Measurements from ENCODE around the gene TMEM267.
"Not testable (repeated sequence)": the region's sequence is repeated elsewhere in the genome, so short reads cannot be mapped to it uniquely, and the experiment has no call there.

TMEM267 gene

GRCh38 chr5:43483298-43484105 is at the start of gene TMEM267:
Gene TMEM267, minus strand, starts transcription at chr5:43483865. Its CDS starts 29,896 bp downstream, at chr5:43453969.
- peak; percentile 86 for DNase-seq

- DNase-seq: no peak
Measured at GRCh38 chr5:43530648-43531047, 47.0 kb upstream of the TMEM267 start.

- DNase-seq: no peak
Measured at GRCh38 chr5:43523662-43524072, 40.0 kb upstream of the TMEM267 start.

GRCh38 chr5:43520615-43521014 is 37.0 kb upstream of the TMEM267 start:
- DNase-seq: no peak

- no peak for DNase-seq
Measured at GRCh38 chr5:43515678-43516048, 32.0 kb upstream of the TMEM267 start.

- peak; percentile 93 for DNase-seq
Measured at GRCh38 chr5:43514816-43515677, 31.4 kb upstream of the TMEM267 start, which contains the start of gene C5orf34. Gene C5orf34, minus strand, starts transcription at chr5:43515148. Its CDS starts 5,809 bp downstream, at chr5:43509339.

GRCh38 chr5:43514471-43514815 is 30.8 kb upstream of the TMEM267 start:
- DNase-seq: peak; percentile 51

GRCh38 chr5:43514025-43514424 is 30.4 kb upstream of the TMEM267 start:
- no peak for DNase-seq

GRCh38 chr5:43511062-43511461 is 27.4 kb upstream of the TMEM267 start:
- DNase-seq: not testable (repeated sequence)

- DNase-seq: no peak
Measured at GRCh38 chr5:43498581-43498980, 14.9 kb upstream of the TMEM267 start.

GRCh38 chr5:43497311-43498104 is 13.8 kb upstream of the TMEM267 start:
- no peak for DNase-seq

GRCh38 chr5:43491326-43491725 is 7.7 kb upstream of the TMEM267 start:
- no peak for DNase-seq

GRCh38 chr5:43486353-43486752 is 2.7 kb upstream of the TMEM267 start:
- DNase-seq: no peak

GRCh38 chr5:43485406-43485805 is 1.7 kb upstream of the TMEM267 start:
- no peak for DNase-seq

GRCh38 chr5:43484106-43484849 is 613 bp upstream of the TMEM267 start:
- DNase-seq: peak; percentile 87

- no peak for DNase-seq
Measured at GRCh38 chr5:43482490-43483297, 971 bp downstream of the TMEM267 start.

GRCh38 chr5:43469671-43470391 is 13.8 kb downstream of the TMEM267 start:
- DNase-seq: no peak

- DNase-seq: no peak
Measured at GRCh38 chr5:43467100-43467499, 16.6 kb downstream of the TMEM267 start.

- DNase-seq: not testable (repeated sequence)
Measured at GRCh38 chr5:43465455-43465854, 18.2 kb downstream of the TMEM267 start.

- DNase-seq: no peak
Measured at GRCh38 chr5:43461066-43461465, 22.6 kb downstream of the TMEM267 start.

GRCh38 chr5:43456556-43456955 is 27.1 kb downstream of the TMEM267 start:
- no peak for DNase-seq

All from activated naive CD4-positive, alpha-beta T cell treated with anti-CD3 and anti-CD28 coated beads, Interleukin-2, amount 50 U/mL, for 16 hours (primary cell).